GM18519 (cell line): Measurements from ENCODE around the gene OCLN.
A peak's percentile ranks its signal among the peaks of the same experiment; 100 is the strongest.
"Not testable (repeated sequence)": the region's sequence is repeated elsewhere in the genome, so short reads cannot be mapped to it uniquely, and the experiment has no call there.

Source experiments
- ATAC-seq: cut with Tn5 transposase; IDR thresholded peaks from one replicate; pipeline ENCODE4 v1.9.1; 2021; ENCODE audit warnings: mild to moderate bottlenecking, moderate library complexity; ENCODE audit not compliant: unreplicated experiment, low FRiP score

Gene OCLN, protein sequence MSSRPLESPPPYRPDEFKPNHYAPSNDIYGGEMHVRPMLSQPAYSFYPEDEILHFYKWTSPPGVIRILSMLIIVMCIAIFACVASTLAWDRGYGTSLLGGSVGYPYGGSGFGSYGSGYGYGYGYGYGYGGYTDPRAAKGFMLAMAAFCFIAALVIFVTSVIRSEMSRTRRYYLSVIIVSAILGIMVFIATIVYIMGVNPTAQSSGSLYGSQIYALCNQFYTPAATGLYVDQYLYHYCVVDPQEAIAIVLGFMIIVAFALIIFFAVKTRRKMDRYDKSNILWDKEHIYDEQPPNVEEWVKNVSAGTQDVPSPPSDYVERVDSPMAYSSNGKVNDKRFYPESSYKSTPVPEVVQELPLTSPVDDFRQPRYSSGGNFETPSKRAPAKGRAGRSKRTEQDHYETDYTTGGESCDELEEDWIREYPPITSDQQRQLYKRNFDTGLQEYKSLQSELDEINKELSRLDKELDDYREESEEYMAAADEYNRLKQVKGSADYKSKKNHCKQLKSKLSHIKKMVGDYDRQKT

GRCh38 chr5:69492391-69492922 is at the start of gene OCLN:
Gene OCLN, plus strand, starts transcription at chr5:69492790. Its CDS starts 11,455 bp downstream, at chr5:69504245.
- no peak for ATAC-seq

GRCh38 chr5:69444127-69444754 is 48.3 kb upstream of the OCLN start:
- ATAC-seq: no peak

- ATAC-seq: no peak
Observed at GRCh38 chr5:69449511-69449910, 43.1 kb upstream of the OCLN start.

GRCh38 chr5:69450116-69450515 is 42.5 kb upstream of the OCLN start:
- ATAC-seq: no peak

GRCh38 chr5:69450527-69450926 is 42.1 kb upstream of the OCLN start:
- not testable (repeated sequence) for ATAC-seq

DNA sequence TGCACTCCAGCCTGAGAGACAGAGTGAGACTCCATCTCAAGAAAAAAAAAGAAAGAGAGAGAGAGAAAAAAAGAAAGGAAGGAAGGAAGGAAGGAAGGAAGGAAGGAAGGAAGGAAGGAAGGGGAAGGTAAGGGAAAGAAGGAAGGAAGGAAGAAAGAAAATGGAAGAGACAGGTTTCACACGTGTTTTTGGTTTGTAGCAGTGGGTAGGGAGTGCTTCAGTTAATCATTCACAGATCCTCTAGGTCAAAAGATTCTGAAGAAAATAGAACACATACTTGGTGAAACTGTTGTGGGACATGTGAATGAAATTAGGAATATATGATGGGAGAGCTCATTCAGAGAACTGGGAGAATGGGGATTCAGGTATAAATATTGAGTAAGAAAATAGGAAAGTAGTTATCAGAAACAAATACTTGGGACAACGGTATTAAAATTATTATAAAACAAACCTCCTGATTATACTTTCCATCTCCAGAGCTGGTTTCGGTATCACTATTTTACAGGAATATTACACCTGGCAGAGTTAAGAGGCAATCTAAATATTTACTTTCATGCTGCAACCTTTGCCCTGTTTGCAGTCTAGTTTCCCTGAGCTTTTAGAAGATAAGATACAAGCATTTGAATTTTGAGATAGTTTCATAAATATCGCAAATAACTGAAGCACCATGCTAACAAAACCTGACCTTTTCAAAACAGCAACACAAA is 40.5 kb upstream of the OCLN start:
- ATAC-seq: no peak

GRCh38 chr5:69453487-69453886 is 39.1 kb upstream of the OCLN start:
- ATAC-seq: not testable (repeated sequence)

DNA sequence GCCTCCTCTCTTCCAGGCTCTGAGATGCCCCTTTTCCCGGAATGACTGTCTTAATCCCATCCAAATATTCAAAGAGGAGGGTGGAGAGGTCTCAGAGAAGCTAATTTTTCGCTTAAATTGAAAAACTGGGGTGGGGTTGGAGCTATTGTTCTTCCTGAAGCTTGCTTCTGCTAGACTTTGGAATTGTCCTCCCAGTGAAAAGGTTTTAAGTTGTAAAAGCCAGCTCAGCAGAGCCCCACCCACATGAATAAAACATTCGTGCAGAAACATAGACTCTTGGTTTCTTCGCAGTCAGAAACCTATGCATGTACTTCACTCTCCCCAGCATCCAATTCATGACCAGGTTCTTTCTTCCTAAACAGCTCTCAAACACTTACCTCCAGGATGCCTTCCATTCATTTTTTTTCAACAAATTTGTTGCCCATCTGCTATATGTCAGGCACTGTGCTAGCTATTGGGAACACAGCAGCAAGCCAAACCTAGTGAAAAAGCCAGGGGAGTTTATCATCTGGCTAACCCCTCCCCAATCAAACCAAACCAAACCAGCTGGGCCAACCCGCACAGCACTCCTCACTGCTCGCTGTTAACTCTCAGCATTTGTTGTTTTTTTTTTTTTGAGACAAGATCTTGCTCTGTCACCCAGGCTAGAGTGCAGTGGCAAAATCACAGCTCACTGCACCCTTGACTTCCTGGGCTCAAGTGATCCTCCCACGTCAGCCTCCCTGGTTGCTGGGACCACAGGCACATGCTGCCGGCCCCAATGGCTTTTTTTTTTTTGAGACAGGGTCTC is 37.9 kb upstream of the OCLN start:
- no peak for ATAC-seq

GRCh38 chr5:69455428-69455988 is 37.1 kb upstream of the OCLN start:
- not testable (repeated sequence) for ATAC-seq

DNA sequence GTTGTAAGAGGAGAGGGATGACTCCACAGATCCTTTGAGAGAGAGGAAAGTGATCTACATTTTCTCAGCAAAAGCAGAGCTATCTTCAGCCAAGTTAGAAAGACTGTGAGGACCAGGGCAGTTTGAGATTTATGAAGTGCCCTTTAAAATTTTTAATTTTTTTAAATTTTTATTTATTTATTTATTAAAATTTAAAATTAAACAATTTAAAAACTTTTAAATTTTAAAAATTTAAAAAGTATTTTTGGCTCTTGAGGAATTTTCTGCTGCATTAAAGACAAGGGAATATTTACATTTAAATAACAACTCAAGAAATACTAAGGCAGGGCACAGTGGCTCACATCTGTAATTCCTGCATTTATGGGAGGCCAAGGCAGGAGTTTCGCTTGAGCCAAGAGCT is 30.4 kb upstream of the OCLN start:
- no peak for ATAC-seq

DNA sequence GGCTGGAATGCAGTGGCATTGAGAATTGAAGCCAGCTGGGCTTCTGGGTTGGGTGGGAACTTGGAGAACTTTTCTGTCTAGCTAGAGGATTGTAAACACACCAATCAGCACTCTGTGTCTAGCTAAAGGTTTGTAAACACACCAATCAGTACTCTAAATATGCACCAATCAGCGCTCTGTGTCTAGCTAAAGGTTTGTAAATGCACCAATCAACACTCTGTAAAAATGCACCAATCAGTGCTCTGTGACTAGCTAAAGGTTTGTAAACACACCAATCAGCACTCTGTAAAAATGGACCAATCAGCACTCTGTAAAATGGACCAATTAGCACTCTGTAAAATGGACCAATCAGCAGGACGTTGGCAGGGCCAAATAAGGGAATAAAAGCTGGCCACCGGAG is 26.2 kb upstream of the OCLN start:
- ATAC-seq: not testable (repeated sequence)

GRCh38 chr5:69467442-69468225 is 25.0 kb upstream of the OCLN start:
- ATAC-seq: peak; percentile 95

- no peak for ATAC-seq
Observed at GRCh38 chr5:69468631-69469030, 24.0 kb upstream of the OCLN start.

- not testable (repeated sequence) for ATAC-seq
Observed at GRCh38 chr5:69471516-69471915, 21.1 kb upstream of the OCLN start.

DNA sequence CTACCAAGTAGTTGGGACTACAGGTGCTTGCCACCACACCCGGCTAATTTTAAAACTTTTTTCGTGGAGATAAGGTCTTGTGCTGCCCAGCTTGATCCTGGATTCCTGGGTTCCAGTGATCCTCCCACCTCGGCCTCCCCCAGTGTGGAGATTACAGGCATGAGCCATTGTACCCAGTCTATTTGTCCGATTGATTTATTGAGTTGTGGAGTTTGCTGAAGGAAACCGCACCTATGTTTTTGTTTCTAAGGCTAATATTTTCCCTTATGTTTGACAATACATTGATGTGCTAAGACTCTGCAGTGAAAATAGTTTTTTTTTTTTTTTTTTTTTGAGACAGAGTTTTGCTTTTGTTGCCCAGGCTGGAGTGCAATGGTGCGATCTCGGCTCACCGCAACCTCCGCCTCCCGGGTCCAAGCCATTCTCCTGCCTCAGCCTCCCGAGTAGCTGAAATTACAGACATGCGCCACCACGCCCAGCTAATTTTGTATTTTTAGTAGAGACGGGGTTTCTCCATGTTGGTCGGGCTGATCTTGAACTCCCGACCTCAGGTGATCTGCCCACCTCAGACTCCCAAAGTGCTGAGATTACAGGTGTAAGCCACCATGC is 20.0 kb upstream of the OCLN start:
- ATAC-seq: not testable (repeated sequence)

DNA sequence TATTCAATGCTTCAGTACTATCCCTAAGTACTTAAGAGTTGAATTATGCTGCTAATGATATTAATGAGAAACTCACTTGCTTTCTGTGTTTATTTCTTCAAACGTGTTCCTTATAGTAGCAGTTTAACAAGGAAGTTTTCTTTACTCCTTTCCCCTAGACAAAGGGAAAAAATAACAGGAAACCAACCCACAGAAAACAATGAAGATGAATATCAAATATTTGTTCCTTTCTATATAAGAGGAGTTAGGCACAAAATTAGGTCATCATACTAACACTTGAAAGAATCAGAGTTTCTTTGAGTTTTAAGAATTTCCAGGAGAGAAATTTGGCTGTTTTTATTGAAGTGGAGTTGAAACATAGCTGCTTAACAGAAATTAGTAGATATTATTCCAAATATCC is 15.4 kb upstream of the OCLN start:
- ATAC-seq: no peak

DNA sequence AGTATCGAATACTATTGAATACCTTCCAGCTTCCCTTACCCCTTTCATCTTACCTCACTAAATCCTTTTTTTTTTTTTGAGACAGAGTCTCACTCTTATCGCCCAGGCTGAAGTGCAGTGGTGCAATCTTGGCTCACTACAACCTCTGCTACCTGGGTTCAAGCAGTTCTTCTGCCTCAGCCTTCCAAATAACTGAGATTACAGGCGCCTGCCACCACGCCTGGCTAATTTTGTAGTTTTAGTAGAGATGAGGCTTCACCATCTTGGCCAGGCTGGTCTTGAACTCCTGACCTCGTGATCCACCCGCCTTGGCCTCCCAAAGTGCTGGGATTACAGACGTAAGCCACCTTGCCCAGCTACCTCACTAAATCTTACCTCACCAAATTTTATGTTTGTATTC is 14.3 kb upstream of the OCLN start:
- not testable (repeated sequence) for ATAC-seq

- no peak for ATAC-seq
Observed at GRCh38 chr5:69484891-69485290, 7.7 kb upstream of the OCLN start.

GRCh38 chr5:69485471-69485870 is 7.1 kb upstream of the OCLN start:
- no peak for ATAC-seq
